ENCODE measurements around the gene RAPGEF3.

- TF ChIP-seq EP300 (IDR thresholded peaks at IDR 0.05) = no peak
- TF ChIP-seq, protein P1, sequence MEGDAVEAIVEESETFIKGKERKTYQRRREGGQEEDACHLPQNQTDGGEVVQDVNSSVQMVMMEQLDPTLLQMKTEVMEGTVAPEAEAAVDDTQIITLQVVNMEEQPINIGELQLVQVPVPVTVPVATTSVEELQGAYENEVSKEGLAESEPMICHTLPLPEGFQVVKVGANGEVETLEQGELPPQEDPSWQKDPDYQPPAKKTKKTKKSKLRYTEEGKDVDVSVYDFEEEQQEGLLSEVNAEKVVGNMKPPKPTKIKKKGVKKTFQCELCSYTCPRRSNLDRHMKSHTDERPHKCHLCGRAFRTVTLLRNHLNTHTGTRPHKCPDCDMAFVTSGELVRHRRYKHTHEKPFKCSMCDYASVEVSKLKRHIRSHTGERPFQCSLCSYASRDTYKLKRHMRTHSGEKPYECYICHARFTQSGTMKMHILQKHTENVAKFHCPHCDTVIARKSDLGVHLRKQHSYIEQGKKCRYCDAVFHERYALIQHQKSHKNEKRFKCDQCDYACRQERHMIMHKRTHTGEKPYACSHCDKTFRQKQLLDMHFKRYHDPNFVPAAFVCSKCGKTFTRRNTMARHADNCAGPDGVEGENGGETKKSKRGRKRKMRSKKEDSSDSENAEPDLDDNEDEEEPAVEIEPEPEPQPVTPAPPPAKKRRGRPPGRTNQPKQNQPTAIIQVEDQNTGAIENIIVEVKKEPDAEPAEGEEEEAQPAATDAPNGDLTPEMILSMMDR (IDR thresholded peaks at IDR 0.05) = no peak
- TF ChIP-seq POLR2A (IDR thresholded peaks at IDR 0.05) = no peak
Measured at GRCh38 chr12:47781479-47782371, 23.0 kb upstream of the RAPGEF3 start.

All from upper lobe of left lung (tissue), 4 donors.